ENCODE measurements around the gene FAM193A.

FAM193A gene

DNA sequence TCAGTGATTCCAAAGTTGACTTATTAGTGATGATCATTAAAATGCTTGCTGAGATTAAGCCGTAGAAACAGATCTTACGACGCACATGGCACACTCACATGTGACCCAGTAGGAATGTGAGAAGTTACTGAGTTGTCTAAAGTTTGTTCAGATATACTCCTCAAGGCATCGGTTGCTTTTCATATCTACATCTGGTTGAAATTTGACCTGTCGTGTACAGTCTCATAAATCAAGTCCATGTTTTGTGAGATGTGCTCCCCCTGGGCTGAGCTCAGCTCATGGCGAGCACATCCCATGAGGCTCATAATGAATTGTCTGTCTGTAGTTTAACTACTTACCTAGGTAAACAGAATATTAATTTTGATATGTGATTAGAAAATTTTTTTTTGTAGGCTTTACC is 152.7 kb downstream of the FAM193A start:
- DNase-seq (ENCODE audit: extremely low spot score) = no peak
- TF ChIP-seq, protein P1, sequence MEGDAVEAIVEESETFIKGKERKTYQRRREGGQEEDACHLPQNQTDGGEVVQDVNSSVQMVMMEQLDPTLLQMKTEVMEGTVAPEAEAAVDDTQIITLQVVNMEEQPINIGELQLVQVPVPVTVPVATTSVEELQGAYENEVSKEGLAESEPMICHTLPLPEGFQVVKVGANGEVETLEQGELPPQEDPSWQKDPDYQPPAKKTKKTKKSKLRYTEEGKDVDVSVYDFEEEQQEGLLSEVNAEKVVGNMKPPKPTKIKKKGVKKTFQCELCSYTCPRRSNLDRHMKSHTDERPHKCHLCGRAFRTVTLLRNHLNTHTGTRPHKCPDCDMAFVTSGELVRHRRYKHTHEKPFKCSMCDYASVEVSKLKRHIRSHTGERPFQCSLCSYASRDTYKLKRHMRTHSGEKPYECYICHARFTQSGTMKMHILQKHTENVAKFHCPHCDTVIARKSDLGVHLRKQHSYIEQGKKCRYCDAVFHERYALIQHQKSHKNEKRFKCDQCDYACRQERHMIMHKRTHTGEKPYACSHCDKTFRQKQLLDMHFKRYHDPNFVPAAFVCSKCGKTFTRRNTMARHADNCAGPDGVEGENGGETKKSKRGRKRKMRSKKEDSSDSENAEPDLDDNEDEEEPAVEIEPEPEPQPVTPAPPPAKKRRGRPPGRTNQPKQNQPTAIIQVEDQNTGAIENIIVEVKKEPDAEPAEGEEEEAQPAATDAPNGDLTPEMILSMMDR (IDR thresholded peaks at IDR 0.05; ENCODE audit: control extremely low read depth, extremely low read depth, low read depth, missing control alignments) = no peak
- ChIA-PET POLR2A (no interaction called here), CTCF (interaction anchor here (2.7 kb wide), 1 partner anchor 8 kb away, joined by 13 read pairs; no protein-coding TSS in a partner anchor)

DNA sequence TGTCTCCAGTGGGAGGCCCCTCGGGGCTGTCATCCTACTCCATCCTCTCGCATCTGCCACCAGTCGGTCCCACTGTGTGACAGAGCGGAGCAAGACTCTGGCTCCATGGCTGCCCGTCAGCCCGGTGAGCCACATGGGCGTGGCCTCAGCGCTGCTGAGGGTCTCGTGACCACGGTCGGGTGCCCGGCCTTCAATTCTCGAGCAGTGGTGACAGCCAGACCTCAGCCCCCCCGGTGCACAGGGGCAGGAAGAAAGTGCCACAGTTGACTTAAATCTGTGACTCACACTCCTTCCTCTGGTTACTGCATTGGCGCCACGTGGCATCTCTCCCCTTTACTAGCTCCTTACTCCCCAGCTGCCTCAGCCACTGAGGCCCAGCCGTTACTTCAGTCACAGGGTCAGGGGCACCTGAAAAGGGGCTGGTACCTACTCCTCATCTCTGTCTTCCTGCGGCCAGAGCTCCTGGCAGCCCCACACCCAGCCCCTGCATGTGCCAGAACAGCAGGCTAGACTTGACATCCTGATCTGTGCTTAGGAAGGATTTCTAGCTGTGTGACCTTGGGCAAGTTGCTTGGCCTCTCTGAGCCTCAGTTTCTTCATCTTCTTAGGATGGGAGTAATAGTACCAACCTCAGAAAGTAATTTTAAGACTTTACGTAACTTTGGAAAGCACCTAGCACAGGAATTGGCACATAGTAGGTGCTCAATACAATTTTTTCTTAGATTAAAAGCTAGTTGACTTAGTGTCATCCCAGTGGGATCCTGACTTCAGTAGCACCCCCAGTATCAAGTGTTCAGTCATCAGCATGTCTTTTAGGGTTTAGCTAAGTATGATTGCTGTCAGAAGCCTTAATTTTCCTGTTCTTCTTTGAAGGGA is 153.6 kb downstream of the FAM193A start:
- TF ChIP-seq, protein P1 (IDR thresholded peaks at IDR 0.05; ENCODE audit: control extremely low read depth, extremely low read depth, low read depth, missing control alignments) = no peak
- ChIA-PET POLR2A (no interaction called here), CTCF (interaction anchor here (1.4 to 2.7 kb wide), 4 partner anchors 9 to 155 kb away, joined by 3 to 13 read pairs (median 10); no protein-coding TSS in a partner anchor)
- DNase-seq (ENCODE audit: extremely low spot score) = no peak

DNA sequence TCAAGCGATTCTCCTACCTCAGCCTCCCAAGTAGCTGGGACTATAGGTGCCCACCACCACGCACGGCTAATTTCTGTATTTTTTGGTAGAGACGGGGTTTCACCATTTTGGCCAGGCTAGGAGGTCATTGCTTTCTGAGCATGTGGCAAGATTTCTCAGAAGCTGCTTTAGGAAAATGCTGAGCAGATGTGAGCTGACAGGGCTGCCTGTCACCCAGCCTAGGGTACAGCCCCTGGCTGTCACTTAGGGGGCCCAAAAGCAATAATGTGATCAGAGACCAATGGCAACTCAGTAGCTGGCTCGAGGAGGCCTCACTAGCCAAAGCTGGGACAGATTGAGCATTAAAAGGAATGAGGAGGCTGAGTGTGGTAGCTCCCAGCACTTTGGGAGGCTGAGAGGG is 154.9 kb downstream of the FAM193A start:
- CTCF ChIA-PET = interaction anchor here (0.9 to 2.7 kb wide), 10 partner anchors 10 to 471 kb away, joined by 3 to 13 read pairs (median 3); no protein-coding TSS in a partner anchor
- DNase-seq (ENCODE audit: extremely low spot score) = no peak
- POLR2A ChIA-PET = interaction anchor here (1.1 kb wide), 1 partner anchor 14 kb away, joined by 3 read pairs; no protein-coding TSS in a partner anchor
- TF ChIP-seq, protein P1 (IDR thresholded peaks at IDR 0.05; ENCODE audit: control extremely low read depth, extremely low read depth, low read depth, missing control alignments) = no peak

DNA sequence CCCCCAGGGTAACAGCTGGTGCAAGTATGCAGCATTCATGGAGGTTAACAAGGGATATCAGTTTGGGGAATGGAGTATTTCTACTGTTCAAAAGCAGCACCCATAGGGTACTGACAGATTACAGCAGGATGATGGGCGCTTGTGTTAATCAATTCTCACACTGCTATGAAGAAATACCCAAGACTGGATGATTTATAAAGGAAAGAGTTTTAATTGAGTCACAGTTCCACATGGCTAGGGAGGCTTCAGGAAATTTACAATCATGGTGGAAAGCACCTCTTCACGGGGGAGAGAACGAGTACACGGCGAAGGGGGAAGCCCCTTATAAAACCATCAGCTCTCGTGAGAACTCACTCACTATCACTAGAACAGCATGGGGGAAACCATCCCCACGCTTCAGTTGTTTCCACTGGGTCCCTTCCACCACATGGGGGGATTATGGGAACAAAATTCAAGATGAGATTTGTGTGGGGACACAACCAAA is 155.5 kb downstream of the FAM193A start:
- DNase-seq (ENCODE audit: extremely low spot score) = no peak
- TF ChIP-seq, protein P1 (IDR thresholded peaks at IDR 0.05; ENCODE audit: control extremely low read depth, extremely low read depth, low read depth, missing control alignments) = no peak
- CTCF ChIA-PET = interaction anchor here (1.0 to 2.7 kb wide), 8 partner anchors 9 to 472 kb away, joined by 3 to 13 read pairs (median 4); no protein-coding TSS in a partner anchor
- POLR2A ChIA-PET = interaction anchor here (1.1 kb wide), 1 partner anchor 13 kb away, joined by 3 read pairs; no protein-coding TSS in a partner anchor

DNA sequence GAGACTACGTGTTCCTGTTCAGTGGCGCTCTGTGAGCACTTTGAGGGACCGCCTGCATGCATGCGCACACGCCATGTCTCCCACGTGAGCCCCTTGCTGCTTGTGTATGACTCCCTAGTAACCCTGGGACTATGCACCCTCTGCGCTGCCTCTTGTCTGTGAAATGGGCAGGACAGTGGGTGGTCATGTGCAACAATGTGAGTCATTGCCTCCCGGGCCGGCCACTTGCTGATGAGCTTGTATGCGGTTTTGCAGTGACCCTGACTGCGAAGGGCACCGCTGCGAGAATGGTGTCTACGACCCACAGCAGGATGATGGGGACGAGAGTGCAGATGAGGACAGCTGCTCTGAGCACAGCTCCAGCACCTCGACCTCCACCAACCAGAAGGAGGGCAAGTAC is 158.2 kb downstream of the FAM193A start:
- CTCF ChIA-PET = interaction anchor here (0.7 kb wide), 1 partner anchor 20 kb away, joined by 3 read pairs; no protein-coding TSS in a partner anchor
- no peak for DNase-seq (ENCODE audit: extremely low spot score)
- TF ChIP-seq, protein P1 (IDR thresholded peaks at IDR 0.05; ENCODE audit: control extremely low read depth, extremely low read depth, low read depth, missing control alignments) = no peak
- POLR2A ChIA-PET = interaction anchor here (0.7 kb wide), 1 partner anchor 212 kb away, joined by 4 read pairs; no protein-coding TSS in a partner anchor

DNA sequence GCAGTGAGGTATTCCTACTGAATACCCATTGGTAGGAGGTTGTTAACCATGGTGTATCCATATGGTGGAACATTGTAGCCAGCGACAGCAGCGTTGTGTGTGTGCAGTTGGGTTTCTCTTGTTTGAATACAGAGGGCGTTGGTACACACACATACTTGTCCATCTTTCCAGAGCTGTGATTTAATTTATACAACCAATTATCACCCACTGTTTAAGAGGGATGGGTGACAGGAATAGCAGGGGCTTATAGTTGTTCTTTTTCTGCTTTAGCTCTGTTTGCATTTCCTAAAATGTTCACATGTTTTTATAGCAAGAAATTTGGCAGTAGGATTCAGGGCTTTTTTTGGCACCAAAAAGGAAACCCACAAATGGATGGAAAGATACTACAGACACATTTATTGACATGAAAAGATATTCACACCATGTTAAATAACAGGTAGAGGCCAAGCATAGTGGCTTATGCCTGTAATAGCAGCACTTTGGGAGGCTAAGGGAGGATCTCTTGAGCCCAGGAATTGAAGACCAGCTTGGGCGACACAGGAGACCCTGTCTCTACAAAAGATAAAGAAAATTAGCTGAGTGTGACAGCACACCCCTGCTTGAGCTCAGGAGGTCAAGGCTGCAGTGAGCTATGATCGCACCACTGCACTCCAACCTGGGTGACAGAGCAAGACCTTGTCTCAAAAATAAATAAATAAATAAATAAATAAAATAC is 159.1 kb downstream of the FAM193A start:
- TF ChIP-seq, protein P1 (IDR thresholded peaks at IDR 0.05; ENCODE audit: control extremely low read depth, extremely low read depth, low read depth, missing control alignments) = no peak
- no peak for DNase-seq (ENCODE audit: extremely low spot score)
- ChIA-PET POLR2A (interaction anchor here (1.0 kb wide), 1 partner anchor 159 kb away, joined by 3 read pairs; the partner anchor contains the start of gene FAM193A), CTCF (interaction anchor here (1.2 to 1.4 kb wide), 4 partner anchors 11 to 24 kb away, joined by 3 to 5 read pairs (median 4); no protein-coding TSS in a partner anchor)

All from GM10248 (cell line).